Dermis blood vessel endothelial cell (primary cell): Measurements from ENCODE around the gene ARHGDIA. TPM values are rescaled to one million over a fixed set of nuclear protein-coding genes. Genes with fewer than 3 reads are reported as not detected.

Source experiments
- DNase-seq: peaks from one replicate; pipeline ENCODE4 v3.0.0; 2010
- total RNA-seq: library from RNA; depleted of rRNA; stranded (reverse); fragments of >200 nt; gene quantifications from 2 replicates; pipeline ENCODE4 v1.2.3, GENCODE V29; 2014

Gene ARHGDIA
- total RNA-seq, 1 donor from 2014 or later: 195 TPM

GRCh38 chr17:81863833-81864768 lies 7.0 kb downstream of the ARHGDIA start:
- DNase-seq: no peak

GRCh38 chr17:81863123-81863675 lies 7.9 kb downstream of the ARHGDIA start:
- peak; percentile 63 for DNase-seq

- DNase-seq: peak; percentile 100
These were observed 10.2 kb downstream of the ARHGDIA start for GRCh38 chr17:81860756-81861568.

GRCh38 chr17:81859906-81860755 lies 11.0 kb downstream of the ARHGDIA start, which contains the start of gene P4HB:
Gene P4HB (minus strand): TSS chr17:81860535. CDS start chr17:81860471, 64 bp downstream.
- no peak for DNase-seq

- DNase-seq: peak; percentile 44
These were observed 11.9 kb downstream of the ARHGDIA start for GRCh38 chr17:81858967-81859905.

GRCh38 chr17:81858170-81858966 lies 12.8 kb downstream of the ARHGDIA start:
- no peak for DNase-seq

GRCh38 chr17:81854974-81855774 lies 16.0 kb downstream of the ARHGDIA start:
- DNase-seq: no peak

- DNase-seq: no peak
These were observed 18.9 kb downstream of the ARHGDIA start for GRCh38 chr17:81852237-81852636.

GRCh38 chr17:81851423-81851822 lies 19.7 kb downstream of the ARHGDIA start:
- no peak for DNase-seq

- no peak for DNase-seq
These were observed 21.7 kb downstream of the ARHGDIA start for GRCh38 chr17:81849457-81849856.

GRCh38 chr17:81846743-81847689 lies 24.1 kb downstream of the ARHGDIA start:
- no peak for DNase-seq

GRCh38 chr17:81845881-81846742 lies 25.0 kb downstream of the ARHGDIA start:
- DNase-seq: no peak

- DNase-seq: no peak
These were observed 25.8 kb downstream of the ARHGDIA start for GRCh38 chr17:81845361-81845760.

- no peak for DNase-seq
These were observed 26.2 kb downstream of the ARHGDIA start for GRCh38 chr17:81844887-81845286.

GRCh38 chr17:81844327-81844851 lies 26.7 kb downstream of the ARHGDIA start:
- DNase-seq: no peak

- no peak for DNase-seq
These were observed 27.3 kb downstream of the ARHGDIA start for GRCh38 chr17:81843713-81844326.
